ENCODE results near the gene ZNF184. TPM values are rescaled to one million over a fixed set of nuclear protein-coding genes. Genes with fewer than 3 reads are reported as not detected.

Gene ZNF184
- total RNA-seq, 2 experiments from 2014 or later = 19.6 to 21.1 TPM

GRCh38 chr6:27472182-27472616 is 706 bp downstream of the ZNF184 start:
- Histone ChIP-seq H3K27me3 (ENCODE audit: control insufficient read depth in 1 of 2, insufficient read depth in 2 of 2, low read length in 2 of 2) (no peaks in the 10 kb centered on the region), H3K9me3 (ENCODE audit: control insufficient read depth in 1 of 2, insufficient read depth in 1 of 2, low read length in 2 of 2) (peaks cover 0 to 3% of the 10 kb centered on the region in 2 experiments), H3K4me3 (ENCODE audit: low read length) (peak overlapping the region; percentile 85), H3K36me3 (ENCODE audit: insufficient read depth, low read length) (peaks cover 25% of the 10 kb centered on the region), H3K4me1 (ENCODE audit: insufficient read depth, low read length) (peaks cover 15% of the 10 kb centered on the region), H3K27ac (ENCODE audit: low read depth in 1 of 2, low read length in 2 of 2) (peak overlapping the region; percentile 88 to 96)
- Mint-ChIP-seq H3K9me3 (no peaks in the 10 kb centered on the region), H3K27ac (peak overlapping the region; percentile 91), H3K4me1 (ENCODE audit: low read depth) (peaks cover 57% of the 10 kb centered on the region), H3K4me3 (peak overlapping the region; percentile 88), H3K36me3 (ENCODE audit: low read depth) (peaks cover 47% of the 10 kb centered on the region), H3K27me3 (no peaks in the 10 kb centered on the region)
- DNase-seq (peak in 13 of 14 experiments; percentile 22 to 92 (median 63)), ATAC-seq (ENCODE audit: poor library complexity) (peak; percentile 77)
- POLR2A ChIA-PET = interaction anchor here (0.7 to 2.2 kb wide), 28 partner anchors 9 to 1391 kb away, joined by 3 to 20 read pairs (median 6); partner anchors contain the start of gene ZNF391
- intact Hi-C loops (cut with DNase I, micrococcal nuclease) = loop anchor here (5.0 to 10.0 kb wide), 10 partner anchors 80 to 1447 kb away; partner anchors contain the start of genes HMGN4 (in 1 of the 2), POM121L2 (in 1 of the 2), ZNF391 (in 1 of the 2) and ZSCAN23 (in 1 of the 2)
- no peak for TF ChIP-seq CTCF (IDR thresholded peaks at IDR 0.05)
- CTCF ChIA-PET = interaction anchor here (1.0 to 2.4 kb wide), 5 partner anchors 47 to 345 kb away, joined by 3 to 9 read pairs (median 6); no protein-coding TSS in a partner anchor

GRCh38 chr6:27471365-27472115 is 1.4 kb downstream of the ZNF184 start:
- DNase-seq (peak in 1 of 14 experiments; percentile 16), ATAC-seq (ENCODE audit: poor library complexity) (no peak)
- peaks cover 13% of the 10 kb centered on the region for H3K4me1 ChIP-seq (ENCODE audit: insufficient read depth, low read length)
- H3K9me3 ChIP-seq (ENCODE audit: control insufficient read depth in 1 of 2, insufficient read depth in 1 of 2, low read length in 2 of 2) = peaks cover 0 to 4% of the 10 kb centered on the region in 2 experiments
- H3K27me3 ChIP-seq (ENCODE audit: control insufficient read depth in 1 of 2, insufficient read depth in 2 of 2, low read length in 2 of 2) = no peaks in the 10 kb centered on the region
- H3K27ac ChIP-seq (ENCODE audit: low read depth in 1 of 2, low read length in 2 of 2) = peak overlapping the region; percentile 42 to 96
- H3K27ac Mint-ChIP-seq = peak overlapping the region; percentile 91
- TF ChIP-seq CTCF (IDR thresholded peaks at IDR 0.05) = no peak
- H3K4me1 Mint-ChIP-seq (ENCODE audit: low read depth) = peaks cover 63% of the 10 kb centered on the region
- peak overlapping the region; percentile 88 for H3K4me3 Mint-ChIP-seq
- H3K4me3 ChIP-seq (ENCODE audit: low read length) = peak overlapping the region; percentile 85
- no peaks in the 10 kb centered on the region for H3K27me3 Mint-ChIP-seq
- ChIA-PET POLR2A (interaction anchor here (1.6 to 2.2 kb wide), 9 partner anchors 31 to 401 kb away, joined by 6 to 17 read pairs (median 12); partner anchors contain the start of gene ZNF391), CTCF (interaction anchor here (1.2 to 2.4 kb wide), 4 partner anchors 47 to 281 kb away, joined by 3 to 9 read pairs (median 6); no protein-coding TSS in a partner anchor)
- peaks cover 53% of the 10 kb centered on the region for H3K36me3 Mint-ChIP-seq (ENCODE audit: low read depth)
- intact Hi-C loops (cut with DNase I, micrococcal nuclease) = loop anchor here (5.0 to 10.0 kb wide), 10 partner anchors 79 to 1447 kb away; partner anchors contain the start of genes HMGN4 (in 1 of the 2), POM121L2 (in 1 of the 2), ZNF391 (in 1 of the 2) and ZSCAN23 (in 1 of the 2)
- no peaks in the 10 kb centered on the region for H3K9me3 Mint-ChIP-seq
- H3K36me3 ChIP-seq (ENCODE audit: insufficient read depth, low read length) = peaks cover 28% of the 10 kb centered on the region

- intact Hi-C loops (cut with DNase I, micrococcal nuclease) = loop anchor here (5.0 to 10.0 kb wide), 10 partner anchors 78 to 1445 kb away; partner anchors contain the start of genes HMGN4 (in 1 of the 2), POM121L2 (in 1 of the 2), ZNF391 (in 1 of the 2) and ZSCAN23 (in 1 of the 2)
- ATAC-seq (ENCODE audit: poor library complexity) = no peak
- DNase-seq = no peak
- ChIA-PET CTCF (no interaction called here), POLR2A (interaction anchor here (0.6 to 1.2 kb wide), 2 partner anchors 9 to 340 kb away, joined by 3 read pairs; a partner anchor contains a TSS)
- Mint-ChIP-seq H3K27ac (peak overlapping the region; percentile 91), H3K36me3 (ENCODE audit: low read depth) (peaks cover 66% of the 10 kb centered on the region), H3K4me1 (ENCODE audit: low read depth) (peaks cover 70% of the 10 kb centered on the region), H3K27me3 (no peaks in the 10 kb centered on the region), H3K9me3 (no peaks in the 10 kb centered on the region), H3K4me3 (no peak overlapping the region)
- H3K27me3 ChIP-seq (ENCODE audit: control insufficient read depth in 1 of 2, insufficient read depth in 2 of 2, low read length in 2 of 2) = no peaks in the 10 kb centered on the region
- no peak for TF ChIP-seq CTCF (IDR thresholded peaks at IDR 0.05)
- peaks cover 13% of the 10 kb centered on the region for H3K4me1 ChIP-seq (ENCODE audit: insufficient read depth, low read length)
- H3K36me3 ChIP-seq (ENCODE audit: insufficient read depth, low read length) = peaks cover 31% of the 10 kb centered on the region
- H3K9me3 ChIP-seq (ENCODE audit: control insufficient read depth in 1 of 2, insufficient read depth in 1 of 2, low read length in 2 of 2) = peaks cover 0 to 6% of the 10 kb centered on the region in 2 experiments
- no peak overlapping the region for H3K4me3 ChIP-seq (ENCODE audit: low read length)
- H3K27ac ChIP-seq (ENCODE audit: low read depth in 1 of 2, low read length in 2 of 2) = no peak overlapping the region
Measured at GRCh38 chr6:27470023-27470422, 2.9 kb downstream of the ZNF184 start.

All from CD4-positive, alpha-beta T cell (primary cell).